ENCODE results near the gene ECSCR.

- TF ChIP-seq CTCF (IDR thresholded peaks at IDR 0.05) (no peak), ZFX (IDR thresholded peaks at IDR 0.05; ENCODE audit: borderline replicate concordance) (no peak)
Measured at GRCh38 chr5:139439013-139439903, 23.3 kb downstream of the ECSCR start, which contains the start of gene DNAJC18.
